GM19023 (cell line): ENCODE data around the gene FAM107B.
A peak's percentile ranks its signal among the peaks of the same experiment; 100 is the strongest.
"Not testable (repeated sequence)": the region's sequence is repeated elsewhere in the genome, so short reads cannot be mapped to it uniquely, and the experiment has no call there.

ENCODE experiments used
- ATAC-seq: cut with Tn5 transposase; IDR thresholded peaks from one replicate; pipeline ENCODE4 v1.9.1; 2021; ENCODE audit warnings: mild to moderate bottlenecking, moderate library complexity; ENCODE audit not compliant: unreplicated experiment

FAM107B gene

DNA sequence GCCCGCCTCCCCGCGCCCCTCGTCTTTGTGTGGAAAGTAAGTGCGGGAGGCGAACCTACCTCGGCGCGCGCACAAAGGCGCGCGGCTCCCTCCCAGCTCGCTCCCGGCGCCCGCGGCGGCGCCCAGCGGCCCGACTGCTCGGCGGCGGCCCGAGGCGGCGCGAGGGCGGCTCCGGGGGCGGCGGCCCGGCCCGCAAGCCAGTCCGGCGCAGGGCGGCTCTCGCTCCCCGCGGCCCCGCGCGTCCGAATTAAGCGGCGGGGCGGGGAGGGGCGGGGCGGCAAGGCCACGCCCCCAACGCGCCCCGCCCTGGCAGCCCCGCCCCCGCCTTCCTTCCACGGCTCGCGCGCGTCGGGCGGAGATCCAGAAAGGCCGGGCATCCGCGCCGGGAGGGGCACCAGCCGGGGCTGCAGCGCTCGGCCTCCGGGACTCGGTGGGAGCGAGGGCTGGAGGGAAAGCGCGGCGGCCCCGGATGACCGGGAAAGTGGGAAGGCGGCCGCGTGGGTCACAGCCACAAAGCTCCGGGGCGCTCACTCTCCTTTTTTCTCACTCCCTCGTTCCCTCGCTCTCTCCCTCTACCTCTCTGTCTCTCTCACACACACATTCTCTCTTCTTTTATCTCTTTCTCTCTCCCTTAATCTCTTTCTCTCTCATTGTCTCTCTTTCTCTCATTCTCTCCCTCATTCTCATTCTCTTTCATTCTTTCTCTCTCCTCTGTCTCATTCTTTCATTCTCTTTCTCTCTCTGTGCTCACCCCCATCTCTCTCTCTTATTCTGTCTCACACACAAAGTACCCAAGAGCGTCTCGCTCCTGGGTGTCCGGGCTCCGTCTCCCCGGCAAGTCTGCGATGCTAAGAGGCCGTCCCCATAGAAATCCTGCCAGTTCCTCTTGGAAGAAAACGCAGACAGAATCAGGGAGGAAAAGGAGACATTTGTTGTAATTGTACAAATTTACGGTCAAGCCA, 170.2 kb downstream of the FAM107B start:
- ATAC-seq = peak; percentile 58

DNA sequence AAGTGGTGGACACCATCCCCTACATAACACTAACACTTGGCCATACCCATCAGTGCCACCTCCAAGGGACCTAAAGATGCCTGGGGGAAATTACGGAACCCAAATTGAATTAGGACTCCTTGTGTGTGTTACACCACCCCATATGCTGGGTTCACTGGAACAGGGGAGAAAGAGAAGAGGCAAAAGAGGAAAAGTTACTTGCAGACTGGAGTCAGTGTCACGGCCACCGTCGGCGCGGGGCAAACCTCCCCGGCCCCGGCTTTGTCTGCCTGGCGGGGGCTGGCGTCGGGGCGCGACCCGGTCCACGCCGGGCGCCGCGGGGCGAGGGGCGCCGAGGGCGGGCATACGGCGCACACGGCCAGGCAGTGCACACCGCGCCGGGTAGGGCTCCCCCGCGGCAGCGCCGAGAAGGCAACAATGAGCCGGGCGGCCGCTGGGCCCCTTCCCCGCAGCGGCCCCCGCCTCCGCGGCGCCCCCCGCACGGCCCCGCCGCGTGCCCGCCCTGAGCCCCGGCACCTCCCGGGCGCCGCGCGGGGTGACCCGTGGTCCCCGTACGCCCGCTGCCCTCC, 171.1 kb downstream of the FAM107B start:
- ATAC-seq = peak; percentile 16

DNA sequence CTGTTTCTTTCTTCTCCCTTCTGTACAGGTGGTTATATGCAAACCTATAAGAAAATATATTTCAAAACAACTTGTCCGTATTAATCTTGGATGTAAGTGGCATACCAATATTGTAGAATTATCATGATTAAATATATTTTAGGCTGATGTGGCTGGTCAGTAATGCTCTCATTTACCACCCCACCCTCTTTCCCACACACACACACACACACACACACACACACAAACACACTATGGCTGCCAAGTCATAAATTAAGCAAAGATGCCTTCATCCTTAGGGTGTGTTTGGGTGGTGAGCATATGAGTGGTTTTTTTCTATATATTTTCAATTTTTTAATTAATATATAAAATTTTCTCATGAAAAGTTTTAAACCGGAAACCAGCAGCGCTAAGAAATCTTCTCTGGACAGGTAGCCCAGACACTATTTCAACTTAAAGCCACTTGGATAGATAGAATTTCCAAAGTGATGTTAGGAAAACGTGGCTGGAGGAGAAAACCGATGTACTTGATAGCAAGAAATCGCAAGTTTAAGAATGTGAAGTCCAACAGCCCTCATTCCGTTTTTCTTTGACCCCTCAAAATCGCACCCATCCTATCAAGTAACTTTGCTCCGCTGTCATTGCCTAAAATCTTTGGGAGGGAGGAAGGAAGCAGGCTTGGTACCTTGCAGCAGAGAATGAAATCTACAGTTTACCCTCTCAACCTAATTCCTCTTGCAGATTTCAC, 171.7 kb downstream of the FAM107B start:
- no peak for ATAC-seq

DNA sequence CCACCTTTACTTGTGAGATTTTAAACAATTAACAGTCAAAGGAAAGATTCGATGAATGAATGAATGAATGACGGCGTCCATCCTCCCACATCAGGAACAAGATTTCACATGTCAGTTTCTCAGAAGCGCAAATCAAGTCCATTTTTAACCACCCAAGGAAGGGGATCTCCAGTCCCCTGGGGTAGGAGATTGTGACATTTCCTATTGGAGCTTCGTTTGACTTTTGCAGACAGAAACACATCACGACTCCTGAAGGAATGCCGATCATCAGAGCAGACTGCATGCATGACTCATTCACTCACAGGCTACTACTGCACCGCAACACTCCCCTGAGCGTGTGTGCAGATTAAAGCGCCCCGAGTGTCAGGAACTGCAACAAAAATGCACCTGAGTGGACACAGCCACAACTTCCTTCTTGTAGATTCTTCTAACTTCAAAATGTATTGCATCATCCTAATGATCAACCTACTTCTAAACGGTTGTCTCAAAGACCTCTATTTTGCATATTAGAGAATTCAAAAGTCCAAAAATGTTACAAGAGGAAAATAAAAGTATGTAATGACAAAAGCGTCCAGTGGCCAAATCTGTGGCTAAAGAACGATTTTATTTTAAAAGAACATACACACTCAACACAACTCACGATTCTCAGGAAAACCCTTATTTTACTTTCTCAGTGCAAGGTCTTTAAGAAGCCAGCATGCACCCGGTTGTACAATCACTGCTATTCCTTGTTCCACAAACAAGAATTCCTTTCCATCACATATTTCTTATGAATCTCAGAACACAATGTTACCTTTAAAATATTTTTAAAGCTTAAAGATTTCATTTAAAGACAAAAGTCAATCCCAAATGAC, 172.6 kb downstream of the FAM107B start:
- ATAC-seq = no peak

DNA sequence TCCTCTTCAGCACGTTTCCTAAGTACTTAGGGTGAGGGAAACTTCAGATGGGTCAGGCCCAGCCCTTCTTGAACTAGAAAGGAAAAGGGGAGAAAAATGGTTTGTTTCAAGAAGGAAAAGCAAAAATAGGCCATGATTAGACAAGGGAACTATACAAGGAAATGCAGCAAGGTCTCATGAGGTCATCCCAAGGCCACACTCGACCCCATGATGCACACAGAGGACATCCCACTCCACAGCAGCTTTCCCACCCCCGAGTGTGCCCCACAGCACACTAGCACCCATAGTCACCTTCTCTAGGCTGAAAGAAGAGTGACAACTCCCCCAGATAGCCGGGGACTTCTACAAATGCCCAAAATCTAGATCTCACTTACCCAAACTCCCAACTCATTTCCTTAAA, 173.4 kb downstream of the FAM107B start:
- no peak for ATAC-seq

DNA sequence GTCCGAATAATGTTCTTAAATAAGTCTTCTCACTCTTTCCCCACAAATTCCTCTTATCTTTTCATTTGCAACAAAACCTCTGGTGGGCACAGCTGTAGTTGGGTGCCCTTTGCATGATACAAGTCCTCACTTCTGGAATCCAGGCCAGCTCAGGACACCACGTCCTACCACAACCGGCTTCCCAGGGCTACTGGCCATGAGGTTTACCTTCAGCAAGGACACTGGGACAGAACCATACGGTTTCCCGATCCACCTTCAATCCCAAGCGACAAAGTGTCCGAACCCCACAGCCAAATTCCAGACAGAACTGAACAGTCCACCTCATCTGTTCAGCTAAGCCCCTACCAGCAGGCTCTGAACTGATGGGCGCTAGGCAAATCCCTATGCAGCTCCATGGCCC, 174.6 kb downstream of the FAM107B start:
- no peak for ATAC-seq

DNA sequence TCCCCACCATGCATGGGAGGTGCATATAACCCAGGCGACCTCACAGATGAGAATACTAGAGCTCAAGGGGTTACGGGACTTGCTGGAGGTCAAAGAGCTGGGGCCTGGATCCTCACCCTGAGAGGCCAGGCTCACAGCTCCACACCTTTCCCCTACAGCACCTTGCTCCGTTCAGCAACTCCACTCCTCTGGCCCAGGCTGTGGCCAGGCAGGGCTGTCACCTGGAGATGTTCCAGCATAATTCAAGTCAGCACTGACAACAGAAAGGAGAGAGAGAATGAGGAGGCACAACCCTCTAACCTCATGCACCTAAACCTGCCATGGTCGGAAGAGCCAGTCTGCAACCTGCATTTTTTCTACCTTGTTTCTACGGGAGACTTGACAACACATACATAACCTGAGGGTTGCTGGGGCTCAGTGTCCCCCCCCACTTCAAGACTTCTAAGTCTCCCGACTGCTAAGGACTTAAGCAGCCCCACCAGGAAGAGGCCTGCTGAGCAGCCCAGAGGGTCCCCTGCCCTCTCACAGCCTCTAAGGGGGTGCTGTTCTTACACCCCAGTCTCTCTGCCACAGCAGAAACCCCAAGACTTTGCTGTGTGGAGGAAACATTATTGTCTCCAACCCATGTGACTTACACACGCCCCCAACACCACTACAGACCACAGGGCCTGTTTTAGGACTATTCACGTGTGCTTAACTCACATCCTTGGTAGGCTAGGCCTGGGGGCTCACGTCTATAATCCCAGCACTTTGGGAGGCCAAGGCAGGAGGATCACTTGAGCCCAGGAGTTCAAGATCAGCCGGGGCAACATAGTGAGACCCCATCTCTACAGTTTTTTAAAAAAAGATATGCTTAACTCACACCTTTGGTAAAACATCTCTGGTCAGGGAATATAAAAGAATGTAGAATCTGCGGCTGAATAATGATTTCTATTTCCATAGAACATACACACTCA, 175.6 kb downstream of the FAM107B start:
- no peak for ATAC-seq

DNA sequence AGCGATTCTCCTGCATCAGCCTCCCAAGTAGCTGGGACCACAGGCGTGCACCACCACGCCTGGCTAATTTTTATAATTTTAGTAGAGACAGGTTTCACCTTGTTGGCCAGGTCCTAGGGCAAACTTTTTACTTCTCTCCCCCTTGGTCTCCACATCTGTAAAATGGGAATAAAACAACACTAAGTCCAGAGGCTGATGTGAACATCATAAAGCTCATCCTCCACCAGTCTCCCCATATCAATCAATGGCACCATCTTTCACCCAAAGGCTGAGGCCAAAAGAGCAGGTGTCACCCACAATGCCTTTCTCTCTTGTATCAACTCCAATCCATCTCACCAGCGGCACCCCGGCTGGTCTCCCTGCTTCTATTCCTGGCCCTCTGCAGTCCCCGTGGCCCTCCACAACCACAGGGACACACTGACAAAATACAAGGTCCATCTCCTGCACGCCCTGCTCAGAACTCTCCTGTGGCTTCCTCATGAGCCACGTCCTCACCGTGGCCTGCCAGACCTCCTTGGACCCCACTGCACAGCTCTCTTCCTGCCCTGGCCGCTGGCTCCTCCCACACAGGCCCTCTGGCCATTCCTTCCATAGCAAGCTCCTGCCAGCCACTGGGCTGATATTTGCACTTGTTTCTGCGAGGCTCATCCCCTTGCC, 179.0 kb downstream of the FAM107B start:
- no peak for ATAC-seq

DNA sequence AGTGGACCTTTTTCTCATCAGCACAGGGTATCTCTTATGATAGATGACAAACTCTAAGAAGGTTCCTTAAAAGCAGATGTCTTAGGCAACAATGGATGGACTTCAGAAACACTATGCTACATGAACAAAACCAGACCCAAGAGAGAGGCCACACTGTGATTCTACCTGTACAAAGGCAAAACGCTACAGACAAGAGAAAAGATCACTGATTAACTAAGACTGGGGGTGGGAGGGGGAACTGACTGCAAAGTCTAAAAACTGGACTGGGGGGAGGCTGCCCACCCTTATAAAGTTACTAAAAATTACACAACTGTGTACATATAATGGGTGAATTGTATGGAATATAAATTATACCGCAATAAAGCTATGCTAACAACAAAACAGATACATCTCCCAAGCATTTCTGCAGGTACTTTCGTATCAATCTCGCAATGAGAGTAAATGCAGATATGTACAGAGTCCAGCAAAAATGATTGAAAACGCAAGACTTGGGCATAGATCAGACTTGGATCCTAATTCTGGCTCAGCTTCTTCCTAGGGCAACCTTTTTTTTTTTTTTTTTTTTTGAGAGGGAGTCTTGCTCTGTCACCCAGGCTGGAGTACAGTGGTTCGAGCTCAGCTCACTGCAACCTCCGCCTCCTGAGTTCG, 179.7 kb downstream of the FAM107B start:
- ATAC-seq = no peak

DNA sequence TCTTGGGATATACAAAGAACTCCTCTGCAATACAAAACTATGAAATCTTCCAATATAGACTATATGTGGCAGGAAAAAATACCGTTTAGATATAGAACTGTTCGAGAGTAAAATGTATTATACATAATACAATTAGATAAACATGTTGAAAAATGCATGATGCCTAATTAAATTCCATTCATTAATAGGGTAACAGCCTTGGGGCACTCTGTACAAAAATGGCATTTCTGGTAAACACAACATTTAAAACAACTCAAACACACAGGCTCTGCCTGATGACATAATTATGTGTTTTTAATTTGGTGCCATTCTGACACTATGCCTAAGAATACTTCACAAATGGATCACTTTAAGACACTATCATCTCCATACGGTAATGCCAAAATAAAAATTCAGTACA, 180.9 kb downstream of the FAM107B start:
- no peak for ATAC-seq

DNA sequence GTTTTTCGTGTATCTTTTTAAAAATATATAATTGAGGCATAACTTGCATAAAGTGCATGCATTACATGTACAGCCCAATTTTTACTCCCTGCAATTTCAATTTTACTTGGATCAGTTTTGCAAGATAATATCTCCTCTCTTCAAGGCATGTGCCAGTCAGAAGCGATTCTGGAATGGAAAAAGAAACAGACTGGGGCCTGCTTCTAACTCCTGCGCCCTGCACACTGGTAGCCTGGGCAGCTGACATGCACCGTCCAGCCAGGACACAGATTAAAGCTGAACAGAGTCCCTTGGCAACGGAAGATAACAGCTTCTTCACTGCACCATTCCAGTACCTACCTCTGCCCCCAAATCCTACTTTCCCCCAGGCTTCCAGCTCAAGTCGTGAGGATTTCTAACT, 182.1 kb downstream of the FAM107B start:
- ATAC-seq = no peak

DNA sequence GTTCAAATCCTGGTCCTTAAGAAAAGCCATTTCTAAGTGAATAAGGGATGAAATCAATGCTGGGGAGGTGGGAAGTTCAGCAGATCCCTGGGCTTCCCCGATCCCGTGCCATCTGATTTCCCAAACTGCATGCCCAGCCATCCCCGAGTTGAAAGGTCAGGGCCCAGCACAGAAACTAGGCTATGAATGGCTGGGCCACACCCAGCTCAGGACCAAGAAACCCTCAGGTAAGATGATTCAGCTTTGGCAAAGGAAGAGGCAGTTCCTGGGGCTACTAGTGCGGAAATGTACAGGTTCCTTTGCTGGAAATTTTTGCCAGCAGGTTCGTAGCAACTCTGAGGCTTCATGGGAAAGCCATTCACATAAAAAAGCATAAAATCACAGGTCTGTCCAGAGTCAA, 182.7 kb downstream of the FAM107B start:
- ATAC-seq = no peak

DNA sequence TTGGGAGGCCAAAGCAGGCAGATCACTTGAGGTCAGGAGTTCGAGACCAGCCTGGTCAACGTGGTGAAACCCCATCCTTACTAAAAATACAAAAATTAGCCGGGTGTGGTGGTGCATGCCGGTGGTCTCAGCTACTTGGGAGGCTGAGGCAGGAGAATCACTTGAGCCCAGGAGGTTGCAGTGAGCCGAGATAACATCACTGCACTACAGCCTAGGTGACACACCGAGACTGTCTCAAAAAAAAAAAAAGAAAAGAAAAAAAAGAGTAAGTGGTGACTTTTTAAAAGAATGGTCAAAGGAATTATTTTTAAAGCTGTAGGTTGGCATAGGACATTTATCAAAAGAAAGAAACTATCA, 185.8 kb downstream of the FAM107B start:
- ATAC-seq = not testable (repeated sequence)

DNA sequence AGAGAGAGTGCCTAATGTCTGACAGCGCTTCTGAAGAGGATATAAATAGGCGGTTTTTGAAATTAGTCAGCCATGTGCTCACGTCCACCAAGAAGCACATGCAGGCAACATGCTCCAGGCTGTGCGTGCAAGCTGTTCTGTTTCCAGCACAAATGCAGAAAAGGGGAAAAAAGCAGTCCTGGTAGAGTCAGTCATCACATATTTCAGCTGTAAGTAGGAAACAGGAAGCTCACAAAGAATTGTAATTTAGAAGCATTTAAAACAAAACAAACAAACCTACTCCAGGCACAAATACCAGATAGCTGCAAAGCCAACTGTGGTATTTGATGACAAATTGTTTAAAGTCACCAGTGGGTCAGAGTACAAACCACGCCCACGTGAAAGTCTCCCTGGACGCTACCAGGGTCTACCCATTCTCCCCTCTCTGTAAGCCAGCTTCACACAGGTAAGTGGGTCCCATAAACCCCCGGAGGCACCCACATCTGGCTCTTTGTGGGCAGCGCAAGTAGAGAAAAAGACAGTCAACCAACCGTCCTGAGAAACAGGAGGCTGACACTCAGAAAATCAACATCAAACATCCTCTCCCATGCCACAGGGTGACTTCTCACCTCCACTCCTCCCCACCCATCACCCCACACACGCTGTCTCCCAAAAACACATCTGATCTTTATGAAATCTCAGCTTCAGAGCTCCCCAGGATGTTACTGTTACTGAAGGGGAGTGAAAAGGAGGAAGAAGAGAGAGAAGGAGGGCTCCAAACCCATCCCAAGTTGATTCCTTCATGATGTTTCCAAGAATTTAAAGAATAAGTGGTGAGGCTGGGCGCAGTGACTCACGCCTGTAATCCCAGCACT, 186.4 kb downstream of the FAM107B start:
- peak; percentile 65 for ATAC-seq

DNA sequence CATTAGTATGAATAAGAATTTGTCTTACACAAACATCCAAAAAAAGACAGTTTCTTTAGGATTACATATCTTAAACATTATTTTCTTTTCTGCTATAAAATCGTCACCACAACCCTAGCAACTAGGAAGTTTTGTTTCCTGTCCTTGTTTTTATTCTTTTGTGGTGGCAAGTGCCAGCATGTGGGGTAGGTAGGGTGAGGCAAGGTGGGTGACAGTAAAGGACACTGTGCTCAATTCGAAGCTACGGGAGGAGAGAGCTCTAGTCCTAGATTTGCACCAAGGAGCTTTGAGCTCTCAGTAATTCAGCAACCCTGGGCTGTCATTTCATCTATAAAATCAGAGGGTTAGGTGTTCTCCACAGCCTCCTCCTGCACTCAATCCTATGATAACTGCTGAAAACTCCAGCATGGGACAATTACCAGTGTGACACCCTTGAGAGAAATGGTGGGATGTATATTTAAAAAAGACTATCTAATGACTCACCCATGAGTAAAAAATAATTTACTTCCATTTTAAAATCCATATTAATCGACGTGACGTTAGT, 187.1 kb downstream of the FAM107B start:
- ATAC-seq = no peak

DNA sequence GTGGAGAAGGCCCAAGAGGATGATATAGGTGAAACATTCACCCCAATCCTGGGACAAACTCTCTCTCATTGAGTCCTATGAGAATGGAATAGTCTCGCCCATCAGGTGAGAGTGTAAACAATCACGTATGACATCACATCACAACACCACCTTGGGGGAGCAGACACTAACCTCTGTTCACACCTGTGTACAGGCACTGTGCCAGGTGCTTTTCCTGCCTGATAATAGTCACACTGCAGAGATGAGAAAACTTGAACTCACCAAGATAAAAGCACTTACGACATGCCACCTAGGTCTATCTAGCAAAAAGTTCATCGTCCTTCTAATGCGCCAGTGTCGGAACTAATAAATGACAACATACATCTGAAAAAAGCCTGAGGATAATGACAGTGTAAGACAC, 187.8 kb downstream of the FAM107B start:
- no peak for ATAC-seq
